MCF 10A (cell line): Measurements from ENCODE around the gene GTF3C4. TPM values are rescaled to one million over a fixed set of nuclear protein-coding genes. Genes with fewer than 3 reads are reported as not detected.

Source experiments
- BruUV-seq: library from RNA; stranded (reverse); fragments of 400-500 nt; replicated peaks from 2 replicates; lab custom pipeline; 2021; lab: Mats Ljungman, UMichigan
- CTCF ChIA-PET: fragments of 300-600 bp; sonication (Branson Sonifier 250); formaldehyde crosslinking; extraction: SDS; loops from one replicate; lab custom pipeline; 2021; ENCODE audit warnings: antibody characterized with exemption, inconsistent platforms; lab: Yijun Ruan, JAX
- POLR2A ChIA-PET: fragments of 300-600, 350-650 bp; sonication (Branson Sonifier 250); formaldehyde crosslinking; extraction: SDS; loops from one replicate; lab custom pipeline; 2020; ENCODE audit warnings: antibody characterized with exemption, inconsistent platforms; lab: Yijun Ruan, JAX
- DNase-seq: peaks from one replicate; pipeline ENCODE4 v3.0.0-alpha.2; 2018; ENCODE audit not compliant: unreplicated experiment
- H3K27ac Mint-ChIP-seq: one replicate; pipeline ENCODE4 v1.8.0; 2022; ENCODE audit warnings: mild to moderate bottlenecking, low read depth, mixed read lengths; ENCODE audit not compliant: unreplicated experiment
- H3K27me3 Mint-ChIP-seq: one replicate; pipeline ENCODE4 v1.8.0; 2022; ENCODE audit warnings: mixed read lengths; ENCODE audit not compliant: insufficient read depth, unreplicated experiment
- H3K36me3 Mint-ChIP-seq: one replicate; pipeline ENCODE4 v1.8.0; 2022; ENCODE audit warnings: mild to moderate bottlenecking, moderate library complexity, mixed read lengths; ENCODE audit not compliant: insufficient read depth, unreplicated experiment
- H3K4me1 Mint-ChIP-seq: one replicate; pipeline ENCODE4 v1.8.0; 2022; ENCODE audit warnings: mixed read lengths; ENCODE audit not compliant: insufficient read depth, unreplicated experiment
- H3K4me3 Mint-ChIP-seq: one replicate; pipeline ENCODE4 v1.8.0; 2022; ENCODE audit warnings: mild to moderate bottlenecking, moderate library complexity, mixed read lengths; ENCODE audit not compliant: unreplicated experiment
- H3K9me3 Mint-ChIP-seq: one replicate; pipeline ENCODE4 v1.8.0; 2022; ENCODE audit warnings: mixed read lengths; ENCODE audit not compliant: unreplicated experiment
- intact Hi-C: fragments of 100-400 bp; cut with micrococcal nuclease; formaldehyde crosslinking; loops from 2 replicates; pipeline ENCODE4 v1.14.1; 2022
- total RNA-seq: library from RNA; stranded (reverse); gene quantifications from 2 replicates; pipeline ENCODE4 v1.2.3, GENCODE V29; 2022
- TF ChIP-seq, protein P1 (sequence below): fragments of 200-600 bp; IDR thresholded peaks from one replicate; pipeline ENCODE4 v1.8.0; 2022; ENCODE audit warnings: antibody characterized with exemption, mild to moderate bottlenecking; ENCODE audit not compliant: unreplicated experiment

GTF3C4 gene
- total RNA-seq, 1 experiment from 2014 or later = 18.3 TPM

DNA sequence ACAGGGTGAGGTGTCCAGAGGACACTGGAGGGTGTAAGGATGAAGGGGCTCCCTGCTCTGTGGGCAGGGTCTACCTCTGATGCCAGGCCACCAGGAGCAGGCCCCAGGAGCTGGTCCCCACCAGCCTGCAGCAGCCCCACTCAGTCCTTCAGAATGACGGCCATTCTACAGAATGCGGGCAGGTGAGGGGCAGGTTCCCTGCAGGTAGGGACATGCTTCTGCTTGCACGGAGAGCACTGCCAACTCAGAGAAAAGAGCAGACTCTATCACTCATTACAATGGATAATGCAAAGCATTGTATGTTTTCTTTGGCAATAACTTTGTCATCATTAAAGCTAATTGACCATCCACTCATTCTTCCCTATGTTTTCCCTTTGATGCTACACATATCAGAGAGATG, 39.5 kb upstream of the GTF3C4 start:
- Mint-ChIP-seq H3K4me3 (no peak overlapping the region), H3K27ac (no peak overlapping the region), H3K9me3 (no peaks in the 10 kb centered on the region), H3K4me1 (peaks cover 26% of the 10 kb centered on the region), H3K27me3 (no peaks in the 10 kb centered on the region), H3K36me3 (peaks cover 56% of the 10 kb centered on the region)
- DNase-seq = peak; percentile 58
- intact Hi-C loops = no loop called here
- CTCF ChIA-PET = interaction anchor here (0.5 to 1.2 kb wide), 2 partner anchors 14 to 181 kb away, joined by 3 read pairs; no protein-coding TSS in a partner anchor
- no TSS peak for BruUV-seq
- POLR2A ChIA-PET = interaction anchor here (0.7 to 1.0 kb wide), 3 partner anchors 25 to 203 kb away, joined by 3 to 4 read pairs (median 3); partner anchors contain the start of gene DDX31
- TF ChIP-seq, protein P1, sequence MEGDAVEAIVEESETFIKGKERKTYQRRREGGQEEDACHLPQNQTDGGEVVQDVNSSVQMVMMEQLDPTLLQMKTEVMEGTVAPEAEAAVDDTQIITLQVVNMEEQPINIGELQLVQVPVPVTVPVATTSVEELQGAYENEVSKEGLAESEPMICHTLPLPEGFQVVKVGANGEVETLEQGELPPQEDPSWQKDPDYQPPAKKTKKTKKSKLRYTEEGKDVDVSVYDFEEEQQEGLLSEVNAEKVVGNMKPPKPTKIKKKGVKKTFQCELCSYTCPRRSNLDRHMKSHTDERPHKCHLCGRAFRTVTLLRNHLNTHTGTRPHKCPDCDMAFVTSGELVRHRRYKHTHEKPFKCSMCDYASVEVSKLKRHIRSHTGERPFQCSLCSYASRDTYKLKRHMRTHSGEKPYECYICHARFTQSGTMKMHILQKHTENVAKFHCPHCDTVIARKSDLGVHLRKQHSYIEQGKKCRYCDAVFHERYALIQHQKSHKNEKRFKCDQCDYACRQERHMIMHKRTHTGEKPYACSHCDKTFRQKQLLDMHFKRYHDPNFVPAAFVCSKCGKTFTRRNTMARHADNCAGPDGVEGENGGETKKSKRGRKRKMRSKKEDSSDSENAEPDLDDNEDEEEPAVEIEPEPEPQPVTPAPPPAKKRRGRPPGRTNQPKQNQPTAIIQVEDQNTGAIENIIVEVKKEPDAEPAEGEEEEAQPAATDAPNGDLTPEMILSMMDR = no peak

DNA sequence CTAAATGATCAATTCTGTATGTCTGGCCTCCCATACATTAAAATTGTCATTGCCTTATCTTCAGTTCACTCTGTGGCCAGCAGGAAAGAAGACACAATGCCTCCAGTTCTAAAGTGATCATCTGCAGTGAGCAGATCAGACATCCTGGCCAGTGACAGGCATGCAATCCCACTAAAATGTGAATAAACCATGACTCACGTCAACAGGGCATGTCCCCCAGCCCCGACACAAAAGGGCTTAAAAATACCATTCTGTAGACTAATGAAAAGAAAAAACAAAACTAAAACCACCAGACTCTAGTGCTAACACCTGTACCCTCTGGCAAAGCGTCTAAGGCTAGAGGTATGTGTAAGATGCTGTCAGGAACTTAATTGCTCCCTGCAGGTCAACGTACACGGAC, 39.0 kb upstream of the GTF3C4 start:
- Mint-ChIP-seq H3K27ac (no peak overlapping the region), H3K4me3 (no peak overlapping the region)
- POLR2A ChIA-PET = interaction anchor here (0.7 to 1.0 kb wide), 3 partner anchors 26 to 202 kb away, joined by 3 to 4 read pairs (median 3); partner anchors contain the start of gene DDX31

DNA sequence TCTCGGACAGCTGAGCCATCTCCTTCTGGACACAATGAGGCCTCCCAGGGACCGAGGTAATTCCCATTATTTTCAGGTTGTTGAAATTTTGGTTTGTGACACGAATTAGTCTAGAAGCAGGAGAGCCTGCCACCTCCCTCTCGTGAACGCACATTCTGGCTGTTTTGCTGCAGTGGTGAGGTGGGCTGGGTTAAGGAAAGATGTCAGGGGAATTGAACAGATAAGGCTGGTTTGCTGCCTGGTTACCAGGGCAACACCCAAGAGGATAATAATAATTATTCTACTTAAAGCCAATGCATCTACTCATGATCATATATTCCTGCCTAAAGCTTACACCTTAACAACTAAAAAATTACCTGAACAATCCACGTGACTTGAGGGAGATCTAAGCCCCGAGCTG, 38.6 kb upstream of the GTF3C4 start:
- Mint-ChIP-seq H3K27me3 (no peaks in the 10 kb centered on the region), H3K4me1 (peaks cover 26% of the 10 kb centered on the region), H3K9me3 (no peaks in the 10 kb centered on the region), H3K36me3 (peaks cover 60% of the 10 kb centered on the region), H3K27ac (no peak overlapping the region), H3K4me3 (no peak overlapping the region)
- ChIA-PET POLR2A (interaction anchor here (1.0 kb wide), 1 partner anchor 38 kb away, joined by 4 read pairs; the partner anchor contains the start of gene DDX31), CTCF (interaction anchor here (1.2 kb wide), 1 partner anchor 13 kb away, joined by 3 read pairs; no protein-coding TSS in a partner anchor)
- BruUV-seq = no TSS peak
- no peak for DNase-seq
- intact Hi-C loops = no loop called here
- TF ChIP-seq, protein P1 = no peak

More for the DNA sequence above, 39.0 kb upstream of the GTF3C4 start:
- TF ChIP-seq, protein P1 = no peak
- Mint-ChIP-seq H3K27me3 (no peaks in the 10 kb centered on the region), H3K4me1 (peaks cover 26% of the 10 kb centered on the region), H3K9me3 (no peaks in the 10 kb centered on the region), H3K36me3 (peaks cover 61% of the 10 kb centered on the region)
- DNase-seq = peak; percentile 65
- CTCF ChIA-PET = interaction anchor here (0.5 to 1.2 kb wide), 2 partner anchors 13 to 181 kb away, joined by 3 read pairs; no protein-coding TSS in a partner anchor
- intact Hi-C loops = no loop called here
- no TSS peak for BruUV-seq

DNA sequence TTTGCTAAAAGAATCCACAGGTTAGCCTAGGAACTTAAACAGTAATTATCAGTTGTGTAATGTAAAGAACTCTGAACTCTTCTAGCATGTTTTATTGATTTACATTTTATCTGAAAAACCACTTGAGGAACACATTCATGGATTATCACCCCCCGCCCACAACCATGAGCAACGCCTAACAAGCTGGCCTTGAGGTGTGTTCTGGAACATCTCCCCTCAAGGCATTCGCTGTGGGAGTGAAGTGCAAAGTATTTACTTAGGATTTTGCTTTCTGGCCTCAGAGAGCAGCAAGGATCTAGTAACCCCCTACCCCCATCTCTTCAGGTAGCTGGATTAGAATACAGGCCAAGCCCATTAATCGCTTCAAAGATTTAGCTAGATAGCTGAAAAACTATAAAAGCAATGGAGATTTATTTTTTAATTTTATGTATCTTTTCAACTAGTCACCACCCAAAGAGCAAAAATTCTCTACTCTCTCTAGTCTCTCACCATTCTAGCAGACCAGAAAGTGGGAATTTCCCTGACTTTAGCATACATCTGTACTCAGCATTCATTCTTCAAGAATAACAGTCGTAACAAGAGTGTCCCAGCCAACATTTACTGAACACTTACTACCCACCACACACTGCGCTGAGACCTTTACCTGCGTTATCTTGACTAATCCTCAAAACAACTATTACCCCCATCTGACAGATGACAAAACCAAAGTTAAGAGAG, 37.7 kb upstream of the GTF3C4 start:
- H3K4me1 Mint-ChIP-seq = peaks cover 26% of the 10 kb centered on the region
- CTCF ChIA-PET = interaction anchor here (0.6 to 0.9 kb wide), 2 partner anchors 19 to 269 kb away, joined by 3 read pairs; no protein-coding TSS in a partner anchor
- TF ChIP-seq, protein P1 = no peak
- no peaks in the 10 kb centered on the region for H3K27me3 Mint-ChIP-seq
- no TSS peak for BruUV-seq
- intact Hi-C loops = no loop called here
- H3K4me3 Mint-ChIP-seq = no peak overlapping the region
- no peak for DNase-seq
- peaks cover 59% of the 10 kb centered on the region for H3K36me3 Mint-ChIP-seq
- no peak overlapping the region for H3K27ac Mint-ChIP-seq
- POLR2A ChIA-PET = interaction anchor here (0.7 to 1.3 kb wide), 3 partner anchors 9 to 37 kb away, joined by 3 to 4 read pairs (median 4); no protein-coding TSS in a partner anchor
- no peaks in the 10 kb centered on the region for H3K9me3 Mint-ChIP-seq
